H9 (cell line): ENCODE measurements around the gene ELFN2. TPM values are rescaled to one million over a fixed set of nuclear protein-coding genes. Genes with fewer than 3 reads are reported as not detected.

Experiments
- DNase-seq: peaks from one replicate; pipeline ENCODE4 v3.0.0-alpha.2; 2017
- H2AFZ ChIP-seq: one replicate; pipeline ENCODE4 v1.6.1; 2013; ENCODE audit warnings: mild to moderate bottlenecking, low read length, control low read depth, moderate library complexity
- H2AK5ac ChIP-seq: 2 replicates; pipeline ENCODE4 v1.6.1; 2013; ENCODE audit warnings: low read length, control low read depth, mixed read lengths; ENCODE audit not compliant: insufficient read length
- H2BK120ac ChIP-seq: one replicate; pipeline ENCODE4 v1.6.1; 2013; ENCODE audit warnings: low read depth, mild to moderate bottlenecking, low read length, control low read depth, inconsistent platforms; ENCODE audit not compliant: poor library complexity, severe bottlenecking
- H2BK12ac ChIP-seq: 2 replicates; pipeline ENCODE4 v1.6.1; 2013; ENCODE audit warnings: low read length, control low read depth, mixed read lengths, low read depth; ENCODE audit not compliant: insufficient read length
- H2BK15ac ChIP-seq: 2 replicates; pipeline ENCODE4 v1.6.1; 2013; ENCODE audit warnings: low read depth, low read length, control low read depth
- H2BK20ac ChIP-seq: one replicate; pipeline ENCODE4 v1.6.1; 2013; ENCODE audit warnings: low read depth, mild to moderate bottlenecking, low read length, control low read depth, inconsistent platforms; ENCODE audit not compliant: poor library complexity, severe bottlenecking
- H2BK5ac ChIP-seq: 2 replicates; pipeline ENCODE4 v1.6.1; 2013; ENCODE audit warnings: low read length, control low read depth, mixed read lengths; ENCODE audit not compliant: insufficient read length
- H3K14ac ChIP-seq: 2 replicates; pipeline ENCODE4 v1.6.1; 2013; ENCODE audit warnings: low read length, control low read depth; ENCODE audit not compliant: insufficient read depth
- H3K18ac ChIP-seq: 2 replicates; pipeline ENCODE4 v1.6.1; 2013; ENCODE audit warnings: low read depth, mild to moderate bottlenecking, mixed read lengths, low read length, control low read depth; ENCODE audit not compliant: insufficient read length
- H3K23ac ChIP-seq: 2 replicates; pipeline ENCODE4 v1.6.1; 2013; ENCODE audit warnings: low read length, control low read depth, mixed read lengths, low read depth; ENCODE audit not compliant: insufficient read length
- H3K23me2 ChIP-seq: 2 replicates; pipeline ENCODE4 v1.6.1; 2013; ENCODE audit warnings: low read depth, mild to moderate bottlenecking, mixed read lengths, low read length, control low read depth; ENCODE audit not compliant: insufficient read length, poor library complexity, severe bottlenecking
- H3K27ac ChIP-seq: 2 replicates; pipeline ENCODE4 v1.5.1; 2013; ENCODE audit warnings: low read length, control low read depth, mixed read lengths, low read depth; ENCODE audit not compliant: insufficient read length
- H3K27me3 ChIP-seq: 2 replicates; pipeline ENCODE4 v1.6.1; 2013; ENCODE audit warnings: low read length, control low read depth, inconsistent platforms; ENCODE audit not compliant: insufficient read depth
- H3K4ac ChIP-seq: 2 replicates; pipeline ENCODE4 v1.6.1; 2013; ENCODE audit warnings: low read depth, mild to moderate bottlenecking, control low read depth, inconsistent platforms, low read length, moderate library complexity
- H3K4me1 ChIP-seq: 2 replicates; pipeline ENCODE4 v1.6.1; 2013; ENCODE audit warnings: low read length, control low read depth, inconsistent platforms; ENCODE audit not compliant: insufficient read depth
- H3K4me2 ChIP-seq: 2 replicates; pipeline ENCODE4 v1.6.1; 2013; ENCODE audit warnings: low read length, control low read depth, mixed read lengths; ENCODE audit not compliant: insufficient read length, insufficient read depth
- H3K56ac ChIP-seq: 2 replicates; pipeline ENCODE4 v1.6.1; 2013; ENCODE audit warnings: low read depth, mild to moderate bottlenecking, mixed read lengths, low read length, control low read depth; ENCODE audit not compliant: insufficient read length
- H3K79me1 ChIP-seq: 2 replicates; pipeline ENCODE4 v1.6.1; 2013; ENCODE audit warnings: low read depth, mild to moderate bottlenecking, moderate library complexity, low read length, control low read depth, inconsistent platforms; ENCODE audit not compliant: insufficient read depth, poor library complexity, severe bottlenecking
- H3K79me2 ChIP-seq: 2 replicates; pipeline ENCODE4 v1.6.1; 2013; ENCODE audit warnings: low read length, control low read depth, inconsistent platforms; ENCODE audit not compliant: insufficient read depth
- H3K9ac ChIP-seq: 2 replicates; pipeline ENCODE4 v1.6.1; 2013; ENCODE audit warnings: low read length, control low read depth, mixed read lengths; ENCODE audit not compliant: insufficient read length; ENCODE audit errors: extremely low read depth
- H3K9me3 ChIP-seq: one replicate; pipeline ENCODE4 v1.6.1; 2013; ENCODE audit warnings: low read depth, low read length, inconsistent platforms; ENCODE audit not compliant: control insufficient read depth
- H3T11ph ChIP-seq: one replicate; pipeline ENCODE4 v1.6.1; 2013; ENCODE audit warnings: mild to moderate bottlenecking, low read length, control low read depth, inconsistent platforms
- H4K20me1 ChIP-seq: one replicate; pipeline ENCODE4 v1.6.1; 2013; ENCODE audit not compliant: control insufficient read depth, insufficient read length, insufficient read depth
- H4K5ac ChIP-seq: 2 replicates; pipeline ENCODE4 v1.6.1; 2013; ENCODE audit warnings: low read depth, mild to moderate bottlenecking, mixed read lengths, low read length, control low read depth; ENCODE audit not compliant: insufficient read length
- H4K8ac ChIP-seq: replicated peaks from 2 replicates; pipeline ENCODE4 v1.6.1; 2013; ENCODE audit warnings: low read length, control low read depth, mixed read lengths, low read depth; ENCODE audit not compliant: insufficient read length
- H4K91ac ChIP-seq: 2 replicates; pipeline ENCODE4 v1.6.1; 2013; ENCODE audit warnings: low read depth, mild to moderate bottlenecking, moderate library complexity, mixed read lengths, low read length, control low read depth; ENCODE audit not compliant: insufficient read length
- H3K27ac Mint-ChIP-seq, 3 experiments: 2 replicates in 2 of 3; 3 replicates in 1 of 3; pipeline ENCODE4 v1.8.0; 2020 to 2021; ENCODE audit warnings: mixed read lengths in 3 of 3, mild to moderate bottlenecking in 1 of 3, moderate library complexity in 1 of 3
- H3K27me3 Mint-ChIP-seq: 2 replicates; pipeline ENCODE4 v1.8.0; 2021; ENCODE audit warnings: low read depth, mild to moderate bottlenecking, moderate library complexity, mixed read lengths
- H3K36me3 Mint-ChIP-seq, 3 experiments: 2 replicates in 2 of 3; 3 replicates in 1 of 3; pipeline ENCODE4 v1.8.0; 2020 to 2021; ENCODE audit warnings: low read depth in 3 of 3, mixed read lengths in 3 of 3; ENCODE audit not compliant: insufficient read depth in 1 of 3
- H3K4me1 Mint-ChIP-seq, 2 experiments: 2 replicates each; pipeline ENCODE4 v1.8.0; 2020; ENCODE audit warnings: mixed read lengths in 2 of 2
- H3K4me3 Mint-ChIP-seq, 2 experiments: 2 replicates in 1 of 2; 3 replicates in 1 of 2; pipeline ENCODE4 v1.8.0; 2020 to 2021; ENCODE audit warnings: mild to moderate bottlenecking in 2 of 2, mixed read lengths in 2 of 2, moderate library complexity in 1 of 2
- H3K9me3 Mint-ChIP-seq, 2 experiments: 2 replicates in 1 of 2; 3 replicates in 1 of 2; pipeline ENCODE4 v1.8.0; 2020; ENCODE audit warnings: mild to moderate bottlenecking in 2 of 2, mixed read lengths in 2 of 2, moderate library complexity in 1 of 2
- WGBS: extraction: QIAGEN DNeasy Blood & Tissue Kit; methylation state at CpG from one replicate; pipeline ENCODE4 v1.1.7; 2013; ENCODE audit warnings: missing lambda C conversion rate, low lambda C conversion rate, mixed read lengths; ENCODE audit not compliant: insufficient read length; ENCODE audit errors: extremely low coverage; 5-methylcytosine and 5-hydroxymethylcytosine counted together
- total RNA-seq: library from RNA; stranded (reverse); gene quantifications from 2 replicates; pipeline ENCODE4 v1.2.1, GENCODE V29; 2021
- TF ChIP-seq, protein P1 (sequence below): fragments of 200-600 bp; sonication (generic); conservative IDR thresholded peaks from 3 replicates; pipeline ENCODE4 v1.8.0; 2021; ENCODE audit warnings: antibody characterized with exemption, mild to moderate bottlenecking

The ELFN2 gene
- total RNA-seq, 1 experiment from 2014 or later = 0.70 TPM

- Histone ChIP-seq H2BK5ac (no peak overlapping the region), H2BK120ac (no peak overlapping the region), H2BK20ac (no peak overlapping the region), H4K20me1 (peaks cover 3% of the 10 kb centered on the region), H2AFZ (no peak overlapping the region), H3K23me2 (no peaks in the 10 kb centered on the region), H3K18ac (no peak overlapping the region), H3K4me1 (no peaks in the 10 kb centered on the region), H2AK5ac (no peak overlapping the region), H3K9me3 (no peaks in the 10 kb centered on the region), H3K56ac (no peak overlapping the region), H3K14ac (no peak overlapping the region; the same call in 1 of the 2 replicates), H4K5ac (no peak overlapping the region), H2BK15ac (no peak overlapping the region), H3K23ac (no peak overlapping the region), H4K8ac (no peak overlapping the region), H2BK12ac (no peak overlapping the region), H3K79me1 (no peaks in the 10 kb centered on the region), H3T11ph (no peak overlapping the region), H3K79me2 (no peaks in the 10 kb centered on the region), H3K27me3 (no peaks in the 10 kb centered on the region), H3K9ac (no peak overlapping the region), H3K4ac (no peak overlapping the region), H3K27ac (no peak overlapping the region), H3K4me2 (no peak overlapping the region), H4K91ac (no peak overlapping the region)
- H3K4me3 Mint-ChIP-seq = no peak overlapping the region
- WGBS = no CpG with 5 or more reads among the region's 14 CpGs
- no peaks in the 10 kb centered on the region for H3K9me3 Mint-ChIP-seq
- no peak for DNase-seq
- no peaks in the 10 kb centered on the region for H3K36me3 Mint-ChIP-seq
- H3K4me1 Mint-ChIP-seq = peaks cover 13 to 52% of the 10 kb centered on the region in 2 experiments
- TF ChIP-seq, protein P1, sequence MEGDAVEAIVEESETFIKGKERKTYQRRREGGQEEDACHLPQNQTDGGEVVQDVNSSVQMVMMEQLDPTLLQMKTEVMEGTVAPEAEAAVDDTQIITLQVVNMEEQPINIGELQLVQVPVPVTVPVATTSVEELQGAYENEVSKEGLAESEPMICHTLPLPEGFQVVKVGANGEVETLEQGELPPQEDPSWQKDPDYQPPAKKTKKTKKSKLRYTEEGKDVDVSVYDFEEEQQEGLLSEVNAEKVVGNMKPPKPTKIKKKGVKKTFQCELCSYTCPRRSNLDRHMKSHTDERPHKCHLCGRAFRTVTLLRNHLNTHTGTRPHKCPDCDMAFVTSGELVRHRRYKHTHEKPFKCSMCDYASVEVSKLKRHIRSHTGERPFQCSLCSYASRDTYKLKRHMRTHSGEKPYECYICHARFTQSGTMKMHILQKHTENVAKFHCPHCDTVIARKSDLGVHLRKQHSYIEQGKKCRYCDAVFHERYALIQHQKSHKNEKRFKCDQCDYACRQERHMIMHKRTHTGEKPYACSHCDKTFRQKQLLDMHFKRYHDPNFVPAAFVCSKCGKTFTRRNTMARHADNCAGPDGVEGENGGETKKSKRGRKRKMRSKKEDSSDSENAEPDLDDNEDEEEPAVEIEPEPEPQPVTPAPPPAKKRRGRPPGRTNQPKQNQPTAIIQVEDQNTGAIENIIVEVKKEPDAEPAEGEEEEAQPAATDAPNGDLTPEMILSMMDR = no peak
- peaks cover 11% of the 10 kb centered on the region for H3K27me3 Mint-ChIP-seq
- no peak overlapping the region for H3K27ac Mint-ChIP-seq
Measured at GRCh38 chr22:37401401-37402183, 25.7 kb downstream of the ELFN2 start.
